ENCODE measurements around the gene XBP1. TPM values are rescaled to one million over a fixed set of nuclear protein-coding genes. Genes with fewer than 3 reads are reported as not detected.
"Not testable (repeated sequence)": the region's sequence is repeated elsewhere in the genome, so short reads cannot be mapped to it uniquely, and the experiment has no call there.

XBP1 gene
- total RNA-seq, 1 experiment from 2014 or later: 81.3 TPM

DNA sequence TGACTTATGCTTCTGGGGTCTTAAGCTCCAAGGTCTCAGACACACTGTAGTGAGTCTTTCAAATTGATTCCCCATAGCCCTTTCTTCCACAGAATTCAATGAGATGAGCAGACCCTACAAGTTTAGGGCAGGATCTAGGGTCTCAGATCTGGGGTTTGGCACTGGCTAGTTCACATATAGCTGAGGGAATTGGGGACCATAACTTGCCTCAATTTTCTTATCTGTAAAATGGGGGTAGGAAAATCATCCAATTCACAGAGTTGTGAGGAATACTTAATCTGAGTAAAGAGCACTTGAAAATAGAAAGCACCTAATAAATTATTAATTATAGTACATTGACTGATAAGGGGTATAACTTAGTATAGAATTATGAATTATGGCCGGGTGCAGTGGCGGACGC, 33.7 kb downstream of the XBP1 start (continued):
- TF ChIP-seq ZBTB33 (IDR thresholded peaks at IDR 0.05; ENCODE audit: extremely low read depth, insufficient replicate concordance, low read length): no peak
- no peak for TF ChIP-seq ELF1 (IDR thresholded peaks at IDR 0.05; ENCODE audit: borderline replicate concordance, low read depth)
- TF ChIP-seq SRF (IDR thresholded peaks at IDR 0.05; ENCODE audit: low read depth): no peak
- TF ChIP-seq EZH2phosphoT487 (IDR thresholded peaks at IDR 0.05; ENCODE audit: borderline replicate concordance): no peak
- no peak for TF ChIP-seq POLR2AphosphoS5 (IDR thresholded peaks at IDR 0.05; ENCODE audit: low read depth, low read length)
- no peak for TF ChIP-seq RAD21 (IDR thresholded peaks at IDR 0.05; ENCODE audit: low read depth)
- no peak for TF ChIP-seq ZNF274 (IDR thresholded peaks at IDR 0.05; ENCODE audit: low read depth, low read length)
- TF ChIP-seq CBX3 (IDR thresholded peaks at IDR 0.05; ENCODE audit: low read depth): no peak
- TF ChIP-seq, protein P1, sequence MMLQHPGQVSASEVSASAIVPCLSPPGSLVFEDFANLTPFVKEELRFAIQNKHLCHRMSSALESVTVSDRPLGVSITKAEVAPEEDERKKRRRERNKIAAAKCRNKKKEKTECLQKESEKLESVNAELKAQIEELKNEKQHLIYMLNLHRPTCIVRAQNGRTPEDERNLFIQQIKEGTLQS (IDR thresholded peaks at IDR 0.05): no peak
- TF ChIP-seq SIN3A (IDR thresholded peaks at IDR 0.05; ENCODE audit: low read depth): no peak
- TF ChIP-seq JUND (IDR thresholded peaks at IDR 0.05): no peak

DNA sequence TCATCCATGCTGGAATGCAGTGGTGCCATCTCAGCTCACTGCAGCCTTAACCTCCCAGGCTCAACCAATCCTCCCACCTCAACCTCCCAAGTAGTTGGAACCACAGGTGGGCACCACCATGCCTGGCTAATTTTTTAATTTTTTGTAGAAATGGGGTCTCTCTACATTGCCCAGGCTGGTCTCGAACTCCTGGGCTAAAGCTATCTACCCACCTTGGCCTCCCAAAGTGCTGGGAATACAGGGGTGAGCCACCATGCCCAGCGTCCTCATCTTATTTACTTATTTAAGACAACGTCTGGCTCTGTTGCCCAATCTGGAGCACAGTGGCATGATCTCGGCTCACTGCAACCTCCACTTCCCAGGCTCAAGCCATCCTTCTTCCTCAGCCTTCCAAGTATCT, 38.4 kb downstream of the XBP1 start:
- intact Hi-C loops (cut with micrococcal nuclease); RAD21 ChIA-PET (ENCODE audit: low non-redundant PET in 1 of 2, low total read pairs in 2 of 2, uncharacterized antibody in 2 of 2, unreplicated experiment in 2 of 2); H4K20me1 ChIP-seq (ENCODE audit: insufficient read depth); H3K36me3 ChIP-seq (ENCODE audit: control insufficient read depth in 1 of 2, insufficient read depth in 2 of 2, low read length in 2 of 2); H3K4me2 ChIP-seq (ENCODE audit: low read length); H3K27me3 ChIP-seq (ENCODE audit: insufficient read depth, low read length); ATAC-seq; H3K27ac ChIP-seq (ENCODE audit: low read depth, low read length); H2AFZ ChIP-seq (ENCODE audit: low read depth, low read length, poor library complexity, severe bottlenecking); BruUV-seq (replicated peaks); H3K9me3 ChIP-seq (ENCODE audit: control insufficient read depth in 1 of 2, insufficient read depth in 1 of 2, low read depth in 1 of 2, low read length in 2 of 2); H3K9me2 ChIP-seq (ENCODE audit: insufficient read depth); DNase-seq (ENCODE audit: low read depth, low spot score); H3K9ac ChIP-seq (ENCODE audit: low read length); CTCF ChIA-PET; H3K4me1 ChIP-seq (ENCODE audit: control insufficient read depth in 1 of 2, insufficient read depth in 2 of 2, low read length in 2 of 2); H3K79me2 ChIP-seq (ENCODE audit: insufficient read depth, low read length); H3K4me3 ChIP-seq (replicated peaks in 1 of 2; ENCODE audit: low read depth in 1 of 2, low read length in 2 of 2); POLR2A ChIA-PET: not testable (repeated sequence)
